HepG2 (cell line): ENCODE results near the gene NRN1L. TPM values are rescaled to one million over a fixed set of nuclear protein-coding genes. Genes with fewer than 3 reads are reported as not detected.

Source experiments
- ARID5B ChIP-seq: IDR thresholded peaks from 2 replicates; pipeline ENCODE4 v1.4.0; 2020; ENCODE audit warnings: mild to moderate bottlenecking, missing genetic modification reagents
- ATF5 ChIP-seq: sonication (generic); formaldehyde crosslinking; IDR thresholded peaks from 2 replicates; pipeline ENCODE4 v1.4.0; 2020; ENCODE audit warnings: mild to moderate bottlenecking, low read depth, missing genetic modification reagents
- CC2D1A ChIP-seq: sonication (generic); formaldehyde crosslinking; IDR thresholded peaks from 2 replicates; pipeline ENCODE4 v1.8.1; 2023; ENCODE audit warnings: mild to moderate bottlenecking, missing genetic modification reagents
- CREB1 ChIP-seq, 2 experiments: fragments of 450-650 bp in 1 of 2; IDR thresholded peaks; 2 replicates each; pipeline ENCODE4 v1.6.1; 2016 to 2017; ENCODE audit warnings: control low read depth in 1 of 2, mild to moderate bottlenecking in 1 of 2, missing compliant biosample characterization in 1 of 2, missing genetic modification characterization in 1 of 2
- HDAC6 ChIP-seq: fragments of 200-600 bp; sonication (generic); IDR thresholded peaks from 2 replicates; pipeline ENCODE4 v1.7.0; 2017; ENCODE audit warnings: mild to moderate bottlenecking, antibody characterized with exemption, low read length, low read depth
- HOXA5 ChIP-seq: sonication (generic); formaldehyde crosslinking; IDR thresholded peaks from 2 replicates; pipeline ENCODE4 v1.4.0; 2020; ENCODE audit warnings: missing genetic modification reagents
- IKZF5 ChIP-seq: IDR thresholded peaks from 2 replicates; pipeline ENCODE4 v1.6.1; 2018; ENCODE audit warnings: missing genetic modification reagents, mild to moderate bottlenecking, missing compliant biosample characterization
- JUND ChIP-seq: sonication (generic); formaldehyde crosslinking; IDR thresholded peaks from 2 replicates; pipeline ENCODE4 v1.8.0; 2022; ENCODE audit warnings: mild to moderate bottlenecking, missing genetic modification reagents
- KAT7 ChIP-seq: IDR thresholded peaks from 2 replicates; pipeline ENCODE4 v1.6.1; 2018; ENCODE audit warnings: borderline replicate concordance, missing compliant biosample characterization
- PHF20 ChIP-seq: sonication (generic); formaldehyde crosslinking; IDR thresholded peaks from 2 replicates; pipeline ENCODE4 v1.5.0; 2020; ENCODE audit warnings: mild to moderate bottlenecking, missing genetic modification reagents
- TAF1 ChIP-seq: sonication (generic); formaldehyde crosslinking; IDR thresholded peaks from 2 replicates; pipeline ENCODE4 v1.4.0; 2020; ENCODE audit warnings: missing genetic modification reagents
- THAP7 ChIP-seq: sonication (generic); formaldehyde crosslinking; IDR thresholded peaks from 2 replicates; pipeline ENCODE4 v1.8.1; 2023; ENCODE audit warnings: mild to moderate bottlenecking, missing genetic modification reagents
- ZC3H13 ChIP-seq: sonication (generic); formaldehyde crosslinking; IDR thresholded peaks from 2 replicates; pipeline ENCODE4 v1.8.1; 2023; ENCODE audit warnings: mild to moderate bottlenecking, missing genetic modification reagents, moderate library complexity
- ZNF317 ChIP-seq: sonication (generic); formaldehyde crosslinking; IDR thresholded peaks from 2 replicates; pipeline ENCODE4 v1.5.0; 2020; ENCODE audit warnings: mild to moderate bottlenecking, missing genetic modification reagents
- ZNF589 ChIP-seq: sonication (generic); formaldehyde crosslinking; conservative IDR thresholded peaks from 2 replicates; pipeline ENCODE4 v1.8.0; 2022; ENCODE audit warnings: mild to moderate bottlenecking, moderate library complexity, missing genetic modification reagents
- ZNF609 ChIP-seq: sonication (generic); formaldehyde crosslinking; IDR thresholded peaks from 2 replicates; pipeline ENCODE4 v1.4.0; 2020; ENCODE audit warnings: mild to moderate bottlenecking, missing genetic modification reagents, borderline replicate concordance
- ZNF674 ChIP-seq: sonication (generic); formaldehyde crosslinking; IDR thresholded peaks from 2 replicates; pipeline ENCODE4 v1.5.0; 2020; ENCODE audit warnings: low read depth, mild to moderate bottlenecking, missing genetic modification reagents
- polyA plus RNA-seq, 8 experiments: library from polyadenylated mRNA; depleted of rRNA in 3 of 8; stranded (reverse) in 7 of 8; unstranded in 1 of 8; fragments of >200 nt; fragmentation: Illumina TruSeq in 4 of 8; extraction: Trizol in 4 of 8; gene quantifications; 2 replicates each; pipeline versions ENCODE4 v1.2.1 to v1.2.3, GENCODE V29; 2011 to 2016; ENCODE audit warnings: low read depth in 4 of 8, missing spikeins in 1 of 8, mixed read lengths in 1 of 8; ENCODE audit not compliant: insufficient read depth in 1 of 8
- total RNA-seq, 5 experiments: library from RNA; depleted of rRNA; stranded (reverse); fragments of >200 nt; fragmentation: Illumina TruSeq; extraction: Trizol; gene quantifications; 2 replicates each; pipeline ENCODE4 v1.2.3, GENCODE V29; 2016; ENCODE audit warnings: low read depth in 1 of 5

The NRN1L gene
- total and polyA plus RNA-seq, 2 of the 13 experiments (the other 11 are each of a cell fraction or from before 2014, with no cell fraction given): 0.53 to 1.2 TPM

- peak; percentile 90; the same call in 1 of the 2 replicates for TF ChIP-seq ZNF589 (CRISPR knock-in tag)
- peak; percentile 72; the same call in 1 of the 2 replicates for TF ChIP-seq ARID5B (CRISPR knock-in tag)
- peak; percentile 13; the same call in 1 of the 2 replicates for TF ChIP-seq ZNF609 (CRISPR knock-in tag)
- TF ChIP-seq ATF5 (CRISPR knock-in tag): no peak; the same call in 1 of the 2 replicates
- TF ChIP-seq THAP7 (CRISPR knock-in tag): peak; percentile 88
- TF ChIP-seq KAT7 (CRISPR knock-in tag): peak; percentile 95; the same call in 1 of the 2 replicates
- peak; percentile 34; the same call in 1 of the 2 replicates for TF ChIP-seq CREB1 (IDR thresholded peaks at IDR 0.05)
- TF ChIP-seq CREB1 (CRISPR knock-in tag; IDR thresholded peaks at IDR 0.05): no peak
- TF ChIP-seq ZNF674 (CRISPR knock-in tag): no peak
- TF ChIP-seq IKZF5 (CRISPR knock-in tag): peak; percentile 80; the same call in 1 of the 2 replicates
- TF ChIP-seq HDAC6: no peak
- TF ChIP-seq TAF1 (CRISPR knock-in tag): peak; percentile 86
- peak; percentile 96 for TF ChIP-seq PHF20 (CRISPR knock-in tag)
- TF ChIP-seq JUND (CRISPR knock-in tag): no peak
- TF ChIP-seq HOXA5 (CRISPR knock-in tag): peak; percentile 78
- TF ChIP-seq ZC3H13 (CRISPR knock-in tag): peak; percentile 96
- no peak for TF ChIP-seq CC2D1A (CRISPR knock-in tag)
- TF ChIP-seq ZNF317 (CRISPR knock-in tag): no peak
These were observed 11.9 kb upstream of the NRN1L start, which contains the start of gene EDC4 (continued) for GRCh38 chr16:67872631-67873434.
